GM12878 (cell line): ENCODE results near the gene BZW1. TPM values are rescaled to one million over a fixed set of nuclear protein-coding genes. Genes with fewer than 3 reads are reported as not detected.
A peak's percentile ranks its signal among the peaks of the same experiment; 100 is the strongest.

Source experiments
- ATAC-seq: fragments of 200-7000 bp; cut with Tn5 transposase; 3 replicates; pipeline ENCODE4 v1.9.1; 2020; ENCODE audit warnings: mild to moderate bottlenecking, moderate library complexity
- BruUV-seq: library from RNA; stranded (reverse); fragments of 400-500 nt; replicated peaks from 2 replicates; lab custom pipeline; 2021; lab: Mats Ljungman, UMichigan
- CTCF ChIA-PET: fragments of 300-600 bp; sonication (Branson Sonifier 250); formaldehyde crosslinking; extraction: SDS; loops from one replicate; lab custom pipeline; 2021; ENCODE audit warnings: inconsistent platforms; lab: Yijun Ruan, JAX
- POLR2A ChIA-PET: fragments of 350-600 bp; formaldehyde crosslinking; extraction: SDS; loops from one replicate; lab custom pipeline; 2021; ENCODE audit warnings: inconsistent platforms; lab: Charles Lee
- RAD21 ChIA-PET: fragments of 300-600 bp; sonication (Branson Sonifier 250); formaldehyde crosslinking; loops from one replicate; lab custom pipeline; 2023; ENCODE audit warnings: antibody characterized with exemption; ENCODE audit not compliant: unreplicated experiment; lab: Charles Lee
- SMC1A ChIA-PET: fragments of 300-600 bp; sonication (Branson Sonifier 250); formaldehyde crosslinking; loops from one replicate; lab custom pipeline; 2023; ENCODE audit not compliant: unreplicated experiment, uncharacterized antibody; lab: Charles Lee
- DNase-seq: peaks from one replicate; pipeline ENCODE4 v3.0.0-alpha.2; 2011; ENCODE audit warnings: low read depth, low spot score
- FAIRE-seq: peaks from 3 replicates; lab custom pipeline; 2011; peaks lifted over from hg19 to GRCh38; lab: Jason Lieb, UNC
- H2AFZ ChIP-seq: 2 replicates; pipeline ENCODE4 v1.6.0; 2011; ENCODE audit warnings: low read depth, low read length, control low read depth; ENCODE audit not compliant: control insufficient read depth
- H3K27ac ChIP-seq: 2 replicates; pipeline ENCODE4 v1.5.1; 2011; ENCODE audit warnings: control low read depth; ENCODE audit not compliant: control insufficient read depth, insufficient read depth
- H3K27me3 ChIP-seq, 2 experiments: replicated peaks in 1 of 2; 2 replicates each; pipeline versions ENCODE4 v1.6.0 to v1.6.1; 2011; ENCODE audit warnings: low read length in 1 of 2; ENCODE audit not compliant: control insufficient read depth in 2 of 2, insufficient read depth in 2 of 2
- H3K36me3 ChIP-seq, 2 experiments: 2 replicates each; pipeline ENCODE4 v1.5.1; 2011; ENCODE audit warnings: low read length in 1 of 2; ENCODE audit not compliant: control insufficient read depth in 2 of 2, insufficient read depth in 2 of 2
- H3K4me1 ChIP-seq: 2 replicates; pipeline ENCODE4 v1.6.1; 2011; ENCODE audit warnings: mild to moderate bottlenecking, low read length, moderate library complexity, mixed read lengths; ENCODE audit not compliant: control insufficient read depth, insufficient read depth
- H3K4me2 ChIP-seq: 2 replicates; pipeline ENCODE4 v1.6.0; 2011; ENCODE audit warnings: control low read depth; ENCODE audit not compliant: control insufficient read depth, insufficient read depth
- H3K4me3 ChIP-seq: fragments of 200-600 bp; sonication (generic); 2 replicates; pipeline ENCODE4 v1.5.1; 2016
- H3K79me2 ChIP-seq: 2 replicates; pipeline ENCODE4 v1.6.0; 2011; ENCODE audit warnings: low read length; ENCODE audit not compliant: control insufficient read depth, insufficient read depth
- H3K9ac ChIP-seq: 2 replicates; pipeline ENCODE4 v1.8.0; 2011; ENCODE audit warnings: low read length, control low read depth, mixed read lengths; ENCODE audit not compliant: control insufficient read depth, insufficient read depth
- H3K9me3 ChIP-seq: replicated peaks from 3 replicates; pipeline ENCODE4 v1.5.1; 2011; ENCODE audit warnings: mild to moderate bottlenecking, low read length; ENCODE audit not compliant: control insufficient read depth, insufficient read depth
- H4K20me1 ChIP-seq: 2 replicates; pipeline ENCODE4 v1.6.0; 2011; ENCODE audit not compliant: control insufficient read depth, insufficient read depth
- BHLHE40 ChIP-seq, 2 experiments: fragments of 450-650 bp in 1 of 2; IDR thresholded peaks; 2 replicates each; pipeline ENCODE4 v1.6.1; 2011 to 2017; ENCODE audit warnings: low read depth in 2 of 2, borderline replicate concordance in 1 of 2, improper control_type of control experiment in 1 of 2, low read length in 1 of 2, mild to moderate bottlenecking in 1 of 2
- CBX3 ChIP-seq: fragments of 200-600 bp; sonication (generic); IDR thresholded peaks from 2 replicates; pipeline ENCODE4 v1.6.1; 2016; ENCODE audit warnings: low read depth, borderline replicate concordance
- NFXL1 ChIP-seq: fragments of 450-650 bp; IDR thresholded peaks from 2 replicates; pipeline ENCODE4 v1.6.1; 2017; ENCODE audit warnings: antibody characterized with exemption, mild to moderate bottlenecking, borderline replicate concordance
- POLR2AphosphoS5 ChIP-seq: IDR thresholded peaks from 2 replicates; pipeline ENCODE4 v1.6.1; 2011; ENCODE audit warnings: mild to moderate bottlenecking, low read length, inconsistent platforms
- RB1 ChIP-seq: fragments of 450-650 bp; formaldehyde crosslinking; IDR thresholded peaks from 2 replicates; pipeline ENCODE4 v1.6.1; 2017; ENCODE audit warnings: mild to moderate bottlenecking, borderline replicate concordance
- WGBS: methylation state at CpG from one replicate; pipeline ENCODE4 v1.1.6; 2016; ENCODE audit warnings: low lambda C conversion rate; ENCODE audit not compliant: insufficient replicate concordance, insufficient coverage; ENCODE audit errors: missing lambda C conversion rate; 5-methylcytosine and 5-hydroxymethylcytosine counted together
- in situ Hi-C: fragments of 300-500 bp; cut with MboI; formaldehyde crosslinking; loops from 9 replicates; pipeline ENCODE4 v1.14.3; 2018; ENCODE audit warnings: mixed read lengths
- intact Hi-C: fragments of 100-400 bp; cut with micrococcal nuclease; formaldehyde crosslinking; loops from one replicate; pipeline ENCODE4 v1.14.2; 2022; ENCODE audit not compliant: unreplicated experiment
- polyA plus RNA-seq, 11 experiments: library from polyadenylated mRNA; depleted of rRNA in 4 of 11; unstranded in 6 of 11; stranded (reverse) in 5 of 11; fragments of >200 nt; fragmentation: Nextera tagmentation in 4 of 11; fragmentation: Illumina TruSeq in 1 of 11; extraction: Ambion mirVana in 4 of 11; extraction: Trizol in 1 of 11; gene quantifications; 1 replicate in 1 of 11; 2 replicates in 10 of 11; pipeline versions ENCODE4 v1.2.1 to v1.2.3, GENCODE V29; 2011 to 2016; ENCODE audit warnings: inconsistent platforms in 2 of 11, missing spikeins in 2 of 11, low read depth in 1 of 11
- total RNA-seq, 4 experiments: library from RNA; depleted of rRNA in 3 of 4; stranded (reverse); fragments of >200 nt in 3 of 4; fragmentation: Illumina TruSeq in 1 of 4; extraction: Trizol in 1 of 4; gene quantifications; 2 replicates each; pipeline versions ENCODE4 v1.2.1 to v1.2.3, GENCODE V29; 2013 to 2021

The BZW1 gene
- total and polyA plus RNA-seq, 10 of the 15 experiments (the other 5 are each of a cell fraction or from before 2014, with no cell fraction given) = 186 to 349 (median 269) TPM

DNA sequence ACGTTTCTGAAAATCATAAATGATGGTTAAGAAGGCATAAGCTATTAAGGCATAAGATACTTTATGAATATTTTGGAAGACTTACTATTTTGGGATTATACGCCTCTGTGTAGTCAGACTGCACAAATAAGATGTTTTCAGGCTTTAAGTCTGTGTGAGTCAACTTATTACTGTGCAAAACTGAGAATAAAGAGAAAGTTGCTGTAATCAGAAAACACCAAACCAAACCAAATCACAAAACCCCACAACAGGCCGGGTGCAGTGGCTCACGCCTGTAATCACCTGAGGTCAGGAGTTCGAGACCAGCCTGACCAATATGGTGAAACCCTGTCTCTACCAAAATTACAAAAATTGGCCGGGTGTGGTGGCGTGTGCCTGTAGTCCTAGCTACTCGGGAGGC is 45.1 kb downstream of the BZW1 start:
- CTCF ChIA-PET = interaction anchor here (1.0 to 1.2 kb wide), 2 partner anchors 11 to 30 kb away, joined by 3 to 5 read pairs; no protein-coding TSS in a partner anchor
- H3K27ac ChIP-seq = no peak overlapping the region
- in situ Hi-C loops (no loop called here), intact Hi-C loops (no loop called here)
- no peak overlapping the region for H3K9ac ChIP-seq
- no peak overlapping the region for H2AFZ ChIP-seq
- ATAC-seq = no peak
- no peak overlapping the region for H3K4me3 ChIP-seq
- no peaks in the 10 kb centered on the region for H3K27me3 ChIP-seq
- H4K20me1 ChIP-seq = peaks cover 5% of the 10 kb centered on the region; the same call in 1 of the 2 replicates
- 88% methylated on average over 8 of the region's 8 CpGs for WGBS
- no peak for FAIRE-seq
- no TSS peak for BruUV-seq
- POLR2A ChIA-PET = interaction anchor here (1.5 kb wide), 1 partner anchor 41 kb away, joined by 4 read pairs; no protein-coding TSS in a partner anchor
- H3K4me1 ChIP-seq = no peaks in the 10 kb centered on the region
- TF ChIP-seq POLR2AphosphoS5 = peak; percentile 44; the same call in 1 of the 2 replicates
- TF ChIP-seq CBX3 = no peak
- no peak for TF ChIP-seq RB1
- TF ChIP-seq BHLHE40 (IDR thresholded peaks at IDR 0.05; ENCODE audit: borderline replicate concordance in 1 of 2, low read depth in 2 of 2, low read length in 1 of 2) = no peak
- TF ChIP-seq NFXL1 = no peak
- RAD21 ChIA-PET = no interaction called here
- H3K79me2 ChIP-seq = peaks cover 51% of the 10 kb centered on the region
- SMC1A ChIA-PET = no interaction called here
- no peak for DNase-seq
- H3K9me3 ChIP-seq = no peaks in the 10 kb centered on the region
- peaks cover 16 to 61% of the 10 kb centered on the region in 2 experiments for H3K36me3 ChIP-seq
- H3K4me2 ChIP-seq = no peak overlapping the region
